HepG2 (cell line): ENCODE results near the gene CASTOR1.

Experiments used
- EZH2 ChIP-seq: conservative IDR thresholded peaks from 2 replicates; pipeline ENCODE4 v1.6.1; 2012; ENCODE audit warnings: mild to moderate bottlenecking, low read depth, low read length, moderate library complexity
- TCF12 ChIP-seq, 2 experiments: fragments of 450-650 bp in 1 of 2; sonication (generic) in 1 of 2; formaldehyde crosslinking in 1 of 2; IDR thresholded peaks; 2 replicates each; pipeline versions ENCODE4 v1.6.1 to v1.8.0; 2017 to 2022; ENCODE audit warnings: antibody characterized with exemption in 1 of 2, mild to moderate bottlenecking in 1 of 2, missing genetic modification reagents in 1 of 2, moderate library complexity in 1 of 2

DNA sequence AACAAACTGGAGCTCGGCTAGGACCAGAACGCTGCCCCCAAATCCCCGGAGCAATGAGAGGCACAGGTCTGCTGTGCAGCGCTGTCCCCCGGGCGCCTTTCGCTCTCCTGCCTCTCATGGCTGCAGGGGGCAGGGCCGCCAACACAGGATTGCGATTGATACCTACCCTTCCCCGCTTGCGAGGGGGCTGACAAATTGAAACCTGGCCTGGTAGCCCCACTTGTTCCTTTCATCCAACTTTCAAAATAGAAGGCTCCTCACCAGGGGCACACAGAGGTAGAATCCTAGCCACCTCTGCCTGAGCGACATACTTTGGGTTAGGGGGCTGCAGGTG lies 642 bp upstream of the CASTOR1 start:
- TF ChIP-seq EZH2 = no peak
- no peak for TF ChIP-seq TCF12 (IDR thresholded peaks at IDR 0.05)
- TF ChIP-seq TCF12 (CRISPR knock-in tag; IDR thresholded peaks at IDR 0.05) = no peak
